HepG2 (cell line): Measurements from ENCODE around the gene UBTF. TPM values are rescaled to one million over a fixed set of nuclear protein-coding genes. Genes with fewer than 3 reads are reported as not detected.
A peak's percentile ranks its signal among the peaks of the same experiment; 100 is the strongest.

Source experiments
- ATF4 ChIP-seq, 2 experiments: fragments of 450-650 bp in 1 of 2; sonication (generic) in 1 of 2; formaldehyde crosslinking; IDR thresholded peaks; 2 replicates each; pipeline versions ENCODE4 v1.5.0 to v1.8.0; 2020 to 2022; ENCODE audit warnings: mild to moderate bottlenecking in 1 of 2, missing genetic modification reagents in 1 of 2
- CC2D1A ChIP-seq: sonication (generic); formaldehyde crosslinking; IDR thresholded peaks from 2 replicates; pipeline ENCODE4 v1.8.1; 2023; ENCODE audit warnings: mild to moderate bottlenecking, missing genetic modification reagents
- FLYWCH1 ChIP-seq: sonication (generic); formaldehyde crosslinking; IDR thresholded peaks from 2 replicates; pipeline ENCODE4 v1.8.1; 2023; ENCODE audit warnings: mild to moderate bottlenecking, missing genetic modification reagents
- GMEB2 ChIP-seq: IDR thresholded peaks from 2 replicates; pipeline ENCODE4 v1.6.1; 2016; ENCODE audit warnings: missing biosample characterization, missing genetic modification reagents, low read depth
- HDAC1 ChIP-seq: sonication (generic); formaldehyde crosslinking; IDR thresholded peaks from 2 replicates; pipeline ENCODE4 v1.5.1; 2020; ENCODE audit warnings: mild to moderate bottlenecking, missing genetic modification reagents
- NFATC3 ChIP-seq: sonication (generic); formaldehyde crosslinking; IDR thresholded peaks from 2 replicates; pipeline ENCODE4 v1.5.1; 2020; ENCODE audit warnings: mild to moderate bottlenecking, missing genetic modification reagents
- PRMT3 ChIP-seq: sonication (generic); formaldehyde crosslinking; IDR thresholded peaks from 2 replicates; pipeline ENCODE4 v1.8.1; 2022; ENCODE audit warnings: low read depth, mild to moderate bottlenecking, moderate library complexity, missing genetic modification reagents, borderline replicate concordance
- SIN3A ChIP-seq: IDR thresholded peaks from 2 replicates; pipeline ENCODE4 v1.6.1; 2011; ENCODE audit warnings: low read depth, mild to moderate bottlenecking, control low read depth, low read length, borderline replicate concordance
- SMYD3 ChIP-seq: sonication (generic); formaldehyde crosslinking; IDR thresholded peaks from 2 replicates; pipeline ENCODE4 v1.8.1; 2023; ENCODE audit warnings: mild to moderate bottlenecking, missing genetic modification reagents
- SP2 ChIP-seq: sonication (generic); formaldehyde crosslinking; IDR thresholded peaks from 2 replicates; pipeline ENCODE4 v1.5.1; 2020; ENCODE audit warnings: mild to moderate bottlenecking, missing genetic modification reagents
- THRA ChIP-seq: sonication (generic); formaldehyde crosslinking; IDR thresholded peaks from 2 replicates; pipeline ENCODE4 v1.4.0; 2020; ENCODE audit warnings: missing genetic modification reagents, borderline replicate concordance
- ZFP36 ChIP-seq: fragments of 150-350 bp; IDR thresholded peaks from 2 replicates; pipeline ENCODE4 v1.6.1; 2018; ENCODE audit warnings: borderline replicate concordance, low read length, low read depth; ENCODE audit not compliant: partially characterized antibody
- ZNF101 ChIP-seq: sonication (generic); formaldehyde crosslinking; IDR thresholded peaks from 2 replicates; pipeline ENCODE4 v1.4.0; 2020; ENCODE audit warnings: mild to moderate bottlenecking, low read depth, missing genetic modification reagents, borderline replicate concordance
- ZNF274 ChIP-seq: sonication (generic); formaldehyde crosslinking; IDR thresholded peaks from 2 replicates; pipeline ENCODE4 v1.5.1; 2020; ENCODE audit warnings: mild to moderate bottlenecking, missing genetic modification reagents
- ZNF34 ChIP-seq: sonication (generic); formaldehyde crosslinking; IDR thresholded peaks from 2 replicates; pipeline ENCODE4 v1.4.0; 2020; ENCODE audit warnings: mild to moderate bottlenecking, missing genetic modification reagents, borderline replicate concordance
- ZNF350 ChIP-seq: sonication (generic); formaldehyde crosslinking; IDR thresholded peaks from 2 replicates; pipeline ENCODE4 v1.4.0; 2020; ENCODE audit warnings: mild to moderate bottlenecking, low read depth, missing genetic modification reagents, borderline replicate concordance
- ZNF569 ChIP-seq: sonication (generic); formaldehyde crosslinking; IDR thresholded peaks from 2 replicates; pipeline ENCODE4 v1.5.0; 2020; ENCODE audit warnings: mild to moderate bottlenecking, missing genetic modification reagents, moderate library complexity, borderline replicate concordance
- ZNF670 ChIP-seq: sonication (generic); formaldehyde crosslinking; IDR thresholded peaks from 2 replicates; pipeline ENCODE4 v1.8.0; 2022; ENCODE audit warnings: mild to moderate bottlenecking, missing genetic modification reagents, borderline replicate concordance
- ZNF788 ChIP-seq: sonication (generic); formaldehyde crosslinking; IDR thresholded peaks from 2 replicates; pipeline ENCODE4 v1.5.0; 2020; ENCODE audit warnings: mild to moderate bottlenecking, missing genetic modification reagents, borderline replicate concordance
- ZSCAN20 ChIP-seq: sonication (generic); formaldehyde crosslinking; IDR thresholded peaks from 2 replicates; pipeline ENCODE4 v1.4.0; 2020; ENCODE audit warnings: missing genetic modification reagents, mild to moderate bottlenecking, borderline replicate concordance
- polyA plus RNA-seq, 8 experiments: library from polyadenylated mRNA; depleted of rRNA in 3 of 8; stranded (reverse) in 7 of 8; unstranded in 1 of 8; fragments of >200 nt; fragmentation: Illumina TruSeq in 4 of 8; extraction: Trizol in 4 of 8; gene quantifications; 2 replicates each; pipeline versions ENCODE4 v1.2.1 to v1.2.3, GENCODE V29; 2011 to 2016; ENCODE audit warnings: low read depth in 4 of 8, missing spikeins in 1 of 8, mixed read lengths in 1 of 8; ENCODE audit not compliant: insufficient read depth in 1 of 8
- total RNA-seq, 5 experiments: library from RNA; depleted of rRNA; stranded (reverse); fragments of >200 nt; fragmentation: Illumina TruSeq; extraction: Trizol; gene quantifications; 2 replicates each; pipeline ENCODE4 v1.2.3, GENCODE V29; 2016; ENCODE audit warnings: low read depth in 1 of 5

The UBTF gene
- total and polyA plus RNA-seq, 2 of the 13 experiments (the other 11 are each of a cell fraction or from before 2014, with no cell fraction given) = 15.2 to 60.9 TPM

GRCh38 chr17:44221084-44221861, 1.8 kb upstream of the UBTF start (continued):
- TF ChIP-seq GMEB2 (CRISPR knock-in tag) = no peak
- no peak for TF ChIP-seq ZFP36
- 0 out of 2 replicates have a peak, but pooled peaks have one; percentile 18 for TF ChIP-seq ZNF101
- TF ChIP-seq THRA = 0 out of 2 replicates have a peak, but pooled peaks have one; percentile 38
- no peak for TF ChIP-seq ZNF34 (CRISPR knock-in tag)
- no peak for TF ChIP-seq ZNF350 (CRISPR knock-in tag)
- peak; percentile 65; the same call in 1 of the 2 replicates for TF ChIP-seq SIN3A
- TF ChIP-seq NFATC3 (CRISPR knock-in tag) = no peak
- TF ChIP-seq PRMT3 (CRISPR knock-in tag) = no peak
- TF ChIP-seq SP2 (CRISPR knock-in tag) = no peak
- TF ChIP-seq ZNF569 (CRISPR knock-in tag) = no peak
- 0 out of 2 replicates have a peak, but pooled peaks have one; percentile 30 for TF ChIP-seq ZNF274
- no peak; the same call in 1 of the 2 replicates for TF ChIP-seq ZNF788 (CRISPR knock-in tag)
- peak; percentile 35; the same call in 1 of the 2 replicates for TF ChIP-seq ZNF670 (CRISPR knock-in tag)
- TF ChIP-seq ZSCAN20 (CRISPR knock-in tag) = no peak
- no peak for TF ChIP-seq SMYD3 (CRISPR knock-in tag)
- TF ChIP-seq HDAC1 (CRISPR knock-in tag) = peak; percentile 41
- 0 out of 4 replicates have a peak, but pooled peaks of 1 of the 2 experiments have one; percentile 28 for TF ChIP-seq ATF4 (CRISPR knock-in tag; IDR thresholded peaks at IDR 0.05)
- no peak for TF ChIP-seq FLYWCH1
- no peak for TF ChIP-seq CC2D1A (CRISPR knock-in tag)
